Measurements from ENCODE around the gene KRTAP9-9.
"Not testable (repeated sequence)": the region's sequence is repeated elsewhere in the genome, so short reads cannot be mapped to it uniquely, and the experiment has no call there.

KRTAP9-9 gene

GRCh38 chr17:41265078-41265477, 9.9 kb downstream of the KRTAP9-9 start, which contains the start of gene KRTAP9-6:
TSS of gene KRTAP9-6 (plus strand) at chr17:41265378. CDS start at chr17:41265378, 0 bp downstream.
- DNase-seq (ENCODE audit: low read depth), result no peak

DNA sequence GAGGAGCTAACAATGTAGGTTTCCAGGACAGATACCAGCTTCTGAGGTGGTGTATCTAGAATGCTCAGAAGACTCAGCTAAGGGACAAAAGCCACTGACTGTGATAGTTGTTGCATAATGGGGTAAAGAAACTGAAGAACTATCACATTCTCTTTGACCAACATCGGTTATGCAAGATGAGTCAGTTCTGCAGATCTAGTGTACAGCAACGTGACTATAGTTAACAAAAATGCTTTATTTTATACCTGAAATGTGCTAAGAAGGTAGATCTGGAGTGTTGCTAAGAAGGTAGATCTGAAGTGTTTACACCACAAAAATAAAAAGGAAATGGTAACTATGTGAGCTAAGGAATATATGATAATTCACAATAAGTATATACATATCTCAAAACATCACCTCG, 12.5 kb downstream of the KRTAP9-9 start:
- DNase-seq (ENCODE audit: low read depth), result peak; percentile 20

GRCh38 chr17:41271323-41271722, 16.1 kb downstream of the KRTAP9-9 start:
- not testable (repeated sequence) for DNase-seq (ENCODE audit: low read depth)

DNA sequence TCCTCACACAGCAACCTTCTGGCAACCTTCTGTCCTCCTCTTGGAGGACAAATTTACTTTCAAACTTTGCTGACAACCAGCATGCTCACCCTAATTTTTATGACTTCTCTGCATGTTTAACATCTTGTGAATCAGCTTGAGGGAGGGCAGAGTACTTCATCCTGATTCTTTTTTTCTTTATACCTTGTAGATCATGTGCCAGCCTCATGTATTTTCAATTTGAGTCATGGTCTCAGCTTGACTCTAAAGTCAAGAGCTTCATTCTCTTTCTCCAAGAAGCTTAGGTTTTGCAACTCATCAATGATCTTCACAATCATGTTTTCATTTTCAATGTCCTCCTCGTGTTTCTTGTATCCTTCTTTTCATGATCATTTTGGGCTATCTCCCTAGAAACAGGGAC, 16.7 kb downstream of the KRTAP9-9 start:
- DNase-seq (ENCODE audit: low read depth), result no peak

DNA sequence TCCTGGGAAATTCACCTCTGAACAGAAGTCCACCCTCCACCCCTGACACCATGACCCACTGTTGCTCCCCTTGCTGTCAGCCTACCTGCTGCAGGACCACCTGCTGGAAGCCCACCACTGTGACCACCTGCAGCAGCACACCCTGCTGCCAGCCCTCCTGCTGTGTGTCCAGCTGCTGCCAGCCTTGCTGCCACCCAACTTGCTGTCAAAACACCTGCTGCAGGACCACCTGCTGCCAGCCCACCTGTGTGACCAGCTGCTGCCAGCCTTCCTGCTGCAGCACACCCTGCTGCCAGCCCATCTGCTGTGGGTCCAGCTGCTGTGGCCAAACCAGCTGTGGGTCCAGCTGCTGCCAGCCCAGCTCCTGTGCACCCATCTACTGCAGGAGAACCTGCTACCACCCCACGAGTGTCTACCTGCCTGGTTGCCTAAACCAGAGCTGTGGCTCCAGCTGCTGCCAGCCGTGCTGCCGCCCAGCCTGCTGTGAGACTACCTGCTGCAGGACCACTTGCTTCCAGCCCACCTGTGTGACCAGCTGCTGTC, 20.5 kb downstream of the KRTAP9-9 start, which contains the start of gene KRTAP9-7:
Gene KRTAP9-7, plus strand, starts transcription at position 51 of the 543 bp plus-strand sequence. Its CDS starts 0 bp downstream, at position 51.
- DNase-seq (ENCODE audit: low read depth), result not testable (repeated sequence)

- DNase-seq (ENCODE audit: low read depth), result no peak
Measured at GRCh38 chr17:41278176-41278955, 23.2 kb downstream of the KRTAP9-9 start.

DNA sequence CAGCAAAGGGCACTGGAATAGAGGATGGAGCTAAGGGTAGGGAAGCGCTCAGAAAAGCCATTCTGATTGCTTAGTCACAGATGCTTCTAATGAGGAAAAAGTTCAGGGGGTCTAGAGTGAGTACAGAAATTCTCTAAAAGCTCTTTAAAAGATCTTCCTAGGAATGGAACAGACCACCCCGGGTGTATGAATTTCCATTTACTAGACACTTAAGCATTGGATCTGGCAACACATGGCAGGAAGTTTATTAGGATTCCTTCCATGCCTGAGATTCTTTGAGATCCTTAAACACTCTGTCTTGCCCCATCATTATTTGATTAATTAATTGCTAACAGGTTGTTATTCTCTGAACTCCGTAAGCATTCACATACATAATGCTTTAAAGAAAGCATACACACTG, 28.9 kb downstream of the KRTAP9-9 start:
- DNase-seq (ENCODE audit: low read depth), result peak; percentile 45

- peak; percentile 41 for DNase-seq (ENCODE audit: low read depth)
Measured at GRCh38 chr17:41284546-41284945, 29.4 kb downstream of the KRTAP9-9 start.

DNA sequence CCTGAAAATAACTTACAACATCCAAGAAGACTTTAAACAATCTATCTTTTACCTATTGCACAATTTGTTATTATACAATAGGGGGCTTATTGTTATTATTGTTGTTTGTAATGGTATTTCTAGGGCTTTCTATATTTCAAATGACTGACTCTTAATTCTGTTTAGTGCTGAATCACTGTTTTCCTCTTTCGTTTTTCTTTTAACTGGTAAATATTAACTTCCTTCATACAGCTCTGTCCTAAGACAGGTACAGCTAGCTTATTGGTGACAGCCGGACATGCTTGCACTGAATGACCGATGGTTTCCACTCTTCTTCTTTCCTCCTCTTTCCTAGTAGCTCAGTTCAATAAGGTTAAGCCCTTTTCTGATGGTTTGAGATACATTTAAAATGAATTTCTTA, 31.9 kb downstream of the KRTAP9-9 start:
- no peak for DNase-seq (ENCODE audit: low read depth)

GRCh38 chr17:41294016-41294415, 38.8 kb downstream of the KRTAP9-9 start:
- DNase-seq (ENCODE audit: low read depth), result no peak

DNA sequence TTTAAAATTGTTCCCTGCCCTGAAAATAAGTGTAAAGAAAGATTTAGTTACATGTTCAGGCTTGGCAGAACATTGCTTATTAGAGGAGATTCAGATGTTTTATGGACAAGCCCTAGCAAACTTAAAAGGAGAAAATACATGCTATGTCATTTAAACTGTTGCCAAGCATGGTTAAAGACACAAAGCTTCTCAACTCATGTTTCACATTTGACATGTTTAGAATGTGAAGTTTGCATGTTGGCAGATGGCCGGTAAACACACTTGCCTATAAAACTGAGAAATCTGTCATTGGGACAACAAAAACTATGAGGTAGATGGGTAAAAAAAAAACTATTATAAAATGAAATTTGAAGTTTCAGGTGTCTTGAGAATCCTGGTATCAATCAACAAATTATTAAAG, 41.7 kb downstream of the KRTAP9-9 start:
- no peak for DNase-seq (ENCODE audit: low read depth)

DNA sequence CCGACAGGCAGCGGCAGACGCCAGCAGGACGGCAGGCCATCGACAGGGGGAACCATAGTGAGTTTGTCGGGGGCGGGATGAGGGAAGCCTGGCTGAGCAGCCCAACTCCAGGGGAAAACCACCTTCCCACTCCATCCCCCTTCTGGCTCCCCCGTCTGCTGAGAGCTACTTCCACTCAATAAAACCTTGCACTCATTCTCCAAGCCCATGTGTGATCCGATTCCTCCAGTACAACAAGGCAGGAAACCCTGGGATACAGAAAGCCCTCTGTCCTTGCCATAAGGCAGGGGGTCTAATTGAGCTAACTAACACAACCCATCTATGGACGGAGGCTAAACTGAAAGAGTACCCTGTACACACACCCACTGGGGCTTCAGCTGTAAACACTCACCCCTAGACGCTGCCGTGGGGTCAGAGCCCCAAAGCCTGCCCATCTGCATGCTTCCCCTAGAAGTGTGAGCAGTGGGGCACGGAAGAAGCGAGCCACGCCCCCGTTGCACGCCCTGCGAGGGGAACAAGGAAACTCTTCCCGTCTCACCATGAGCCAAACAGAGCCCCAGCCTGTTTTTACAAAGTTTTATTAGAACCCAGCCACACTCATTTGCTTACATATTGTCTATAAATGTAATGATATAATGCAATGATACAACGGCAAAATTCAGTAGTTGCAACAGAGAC, 43.4 kb downstream of the KRTAP9-9 start:
- DNase-seq (ENCODE audit: low read depth), result no peak

- no peak for DNase-seq (ENCODE audit: low read depth)
Measured at GRCh38 chr17:41301204-41301790, 46.1 kb downstream of the KRTAP9-9 start.

GRCh38 chr17:41301916-41302901, 47.0 kb downstream of the KRTAP9-9 start, which contains the start of gene KRTAP29-1:
TSS of gene KRTAP29-1 (minus strand) at chr17:41302851. CDS start at chr17:41302851, 0 bp downstream.
- DNase-seq (ENCODE audit: low read depth), result no peak

- no peak for DNase-seq (ENCODE audit: low read depth)
Measured at GRCh38 chr17:41302981-41303380, 47.8 kb downstream of the KRTAP9-9 start.

- DNase-seq (ENCODE audit: low read depth), result no peak
Measured at GRCh38 chr17:41304091-41304490, 48.9 kb downstream of the KRTAP9-9 start.

Data from iris pigment epithelial cell (primary cell).